DMS153 (cell line): Measurements from ENCODE around the gene SNX17.
"Not testable (repeated sequence)": the region's sequence is repeated elsewhere in the genome, so short reads cannot be mapped to it uniquely, and the experiment has no call there.

Source experiments
- DNase-seq: peaks from one replicate; lab custom pipeline; 2025; lab: John Stamatoyannopoulos, UW

The SNX17 gene

GRCh38 chr2:27400348-27401135, 30.1 kb downstream of the SNX17 start:
- DNase-seq, result no peak

- peak; percentile 21 for DNase-seq
These were observed 37.5 kb downstream of the SNX17 start for GRCh38 chr2:27407798-27408491.

DNA sequence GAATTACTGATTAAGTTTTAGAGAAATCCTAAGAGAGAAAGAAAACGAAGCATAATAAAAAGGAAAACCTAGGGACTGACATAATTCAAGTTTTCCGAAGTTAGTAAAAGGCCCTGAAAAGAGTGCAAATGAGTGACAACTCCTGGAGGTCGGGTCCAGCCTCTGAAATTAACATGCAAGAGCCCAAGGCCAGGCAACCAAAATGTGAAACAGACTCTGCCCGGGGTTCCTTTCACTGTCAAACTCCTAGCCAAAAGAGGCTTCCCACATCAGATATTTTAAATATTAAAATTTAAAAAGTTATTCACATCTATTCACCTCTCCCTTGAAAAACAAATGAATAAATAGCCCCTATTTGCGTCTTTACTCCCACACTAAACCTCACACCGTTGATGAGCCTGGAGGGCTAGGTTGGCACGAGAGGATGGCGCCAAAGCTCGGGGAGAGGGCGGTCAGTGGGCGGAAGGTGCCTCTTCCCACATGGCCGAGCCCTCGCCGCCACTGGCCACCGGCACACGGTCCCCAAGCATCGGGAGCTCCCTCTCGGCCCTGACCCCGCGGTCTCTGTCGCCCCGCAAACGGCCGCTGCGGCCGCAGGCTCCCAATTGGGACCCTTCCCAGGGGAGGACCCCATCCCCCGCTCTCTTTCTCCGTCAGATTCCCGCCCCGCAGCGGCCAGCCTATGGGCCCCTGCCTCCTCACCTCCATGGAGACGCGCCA, 38.3 kb downstream of the SNX17 start:
- DNase-seq, result no peak

DNA sequence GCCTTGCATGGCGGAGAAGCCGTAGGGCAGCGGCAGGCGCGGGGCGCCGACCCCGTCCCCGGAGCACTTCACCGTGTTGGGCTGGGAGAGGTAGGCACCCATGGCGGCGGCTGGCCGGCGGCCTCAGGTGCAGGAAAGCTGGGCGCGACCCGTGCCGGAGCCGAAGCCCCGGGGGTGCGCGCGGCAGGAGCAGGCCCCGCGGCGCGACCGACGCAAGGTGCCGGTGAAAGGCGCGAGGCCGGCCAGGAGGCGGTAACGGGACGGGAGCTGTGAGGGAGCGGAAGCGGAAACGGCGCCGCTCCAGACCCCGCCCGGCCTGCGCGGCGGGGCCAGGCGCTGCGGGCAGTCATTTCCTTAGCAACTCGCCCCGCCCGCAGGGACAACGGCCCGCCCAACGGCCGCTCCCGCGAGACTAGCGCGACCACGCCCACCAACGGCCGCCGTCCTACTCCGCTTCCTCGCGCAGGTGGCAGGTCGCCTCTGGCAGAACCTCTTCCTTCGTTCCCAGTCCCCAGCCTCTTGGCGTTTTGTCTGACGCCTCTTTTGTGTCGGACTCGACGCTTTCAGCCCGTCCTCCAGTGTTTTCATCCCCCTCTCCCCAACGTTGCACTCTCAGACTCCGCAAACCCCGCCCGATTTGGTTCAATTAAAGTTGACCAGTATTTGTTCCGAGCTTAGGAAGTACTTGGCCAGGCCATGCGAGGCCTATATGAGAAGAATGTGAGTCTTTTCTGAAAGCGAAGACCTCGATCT, 39.1 kb downstream of the SNX17 start, which contains the start of gene PPM1G:
TSS of gene PPM1G (minus strand) at position 271 of the 753 bp plus-strand sequence. CDS start at position 102, 169 bp downstream.
- peak; percentile 92 for DNase-seq

GRCh38 chr2:27412419-27413152, 42.2 kb downstream of the SNX17 start:
- DNase-seq, result no peak

GRCh38 chr2:27416151-27416550, 45.7 kb downstream of the SNX17 start:
- DNase-seq, result no peak

DNA sequence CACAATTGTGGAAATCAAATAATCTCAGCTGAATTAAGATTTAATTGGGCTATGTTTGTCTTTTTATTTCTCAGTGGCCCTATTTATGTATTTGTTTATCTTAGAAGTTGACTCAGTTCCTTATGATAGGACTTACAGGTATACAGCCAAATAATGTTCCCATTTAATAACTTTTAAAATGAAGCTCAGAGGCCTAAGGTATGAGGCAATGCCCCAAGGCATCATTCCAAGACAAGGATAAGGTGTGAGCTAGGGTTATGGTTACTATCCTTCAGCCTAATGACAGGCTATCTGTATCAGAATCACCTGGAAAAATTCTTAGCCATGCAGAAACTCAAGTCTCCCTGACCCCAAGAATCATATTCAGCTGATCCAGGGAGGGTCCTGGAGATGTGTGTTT, 50.6 kb downstream of the SNX17 start:
- DNase-seq, result no peak

GRCh38 chr2:27421660-27422250, 51.3 kb downstream of the SNX17 start:
- no peak for DNase-seq

GRCh38 chr2:27422958-27423357, 52.5 kb downstream of the SNX17 start:
- no peak for DNase-seq

DNA sequence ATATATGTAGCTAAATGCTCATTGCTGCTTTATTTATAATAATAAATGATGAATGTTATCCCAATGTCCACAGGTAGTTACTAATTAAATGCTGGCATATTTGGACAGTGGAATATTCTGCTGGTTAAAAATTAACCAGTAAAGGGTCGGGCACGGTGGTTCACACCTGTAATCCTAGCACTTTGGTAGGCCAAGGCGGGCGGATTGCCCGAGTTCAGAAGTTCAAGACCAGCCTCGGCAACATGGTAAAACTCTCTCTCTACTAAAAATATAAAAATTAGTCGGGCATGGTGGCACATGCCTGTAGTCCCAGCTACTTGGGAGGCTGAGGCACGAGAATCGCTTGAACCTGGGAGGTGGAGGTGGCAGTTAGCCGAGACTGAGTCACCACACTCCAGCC, 54.6 kb downstream of the SNX17 start:
- not testable (repeated sequence) for DNase-seq
